Measurements from ENCODE around the gene CABP1.

CABP1 gene

DNA sequence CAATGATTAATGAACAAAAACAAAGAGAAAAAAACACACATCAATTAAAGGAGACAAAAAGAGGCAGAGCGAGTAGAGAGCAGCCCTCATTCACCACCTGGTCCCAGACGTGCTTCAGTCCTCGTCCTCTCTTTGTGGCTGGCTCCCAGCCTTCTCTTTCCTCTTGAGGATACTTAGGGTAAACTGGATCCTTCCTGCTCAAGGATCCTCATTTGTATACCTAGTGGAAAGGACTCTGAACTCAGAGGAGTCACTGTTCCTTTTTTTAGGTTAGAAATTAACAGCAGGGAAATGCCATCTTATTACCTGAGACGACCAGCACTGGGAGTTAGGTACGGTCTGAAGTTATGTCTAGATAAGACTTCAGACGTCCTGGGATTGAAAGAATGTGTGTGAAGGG lies 56.2 kb downstream of the CABP1 start:
- no peak for DNase-seq

DNA sequence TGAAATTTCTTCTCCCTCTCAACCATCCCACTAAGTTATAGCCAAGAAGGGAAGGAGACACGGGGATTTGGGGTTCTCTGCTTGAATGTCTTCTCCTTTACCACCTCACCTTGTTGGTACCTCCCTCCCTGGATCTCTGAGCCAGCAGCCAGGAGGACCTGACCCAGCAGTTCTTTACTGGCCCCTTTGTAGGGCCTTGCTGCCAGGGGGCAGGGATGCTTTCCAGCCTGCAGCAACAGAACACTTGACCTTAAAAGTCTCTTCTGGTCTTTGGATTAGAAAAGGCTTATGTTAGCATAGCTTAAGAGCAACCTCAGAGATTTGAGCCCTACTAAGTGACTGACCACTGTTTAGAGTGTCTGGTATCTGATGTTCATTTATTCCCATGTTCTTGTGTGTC lies 56.9 kb downstream of the CABP1 start:
- no peak for DNase-seq

- DNase-seq = no peak
These were observed 58.2 kb downstream of the CABP1 start for GRCh38 chr12:120698665-120699064.

DNA sequence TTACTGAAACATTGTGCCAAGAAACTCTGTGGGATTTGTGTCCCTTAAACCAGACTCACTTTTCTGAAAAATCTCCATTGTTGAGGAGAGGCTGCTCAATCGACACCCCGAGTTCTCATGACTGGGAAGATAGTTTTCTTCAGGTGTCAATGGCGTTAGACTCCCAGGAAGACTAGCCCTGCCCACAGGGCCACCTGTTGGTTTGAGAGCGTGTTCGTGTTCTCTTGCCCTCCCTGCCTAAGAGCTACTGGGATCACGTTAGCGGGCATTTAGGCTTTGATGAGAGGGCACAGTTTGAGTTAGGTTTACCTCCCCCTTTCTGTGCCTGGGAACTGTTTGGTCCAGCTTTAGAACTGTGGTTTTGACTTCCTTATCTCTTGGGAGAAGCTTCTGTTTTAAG lies 59.1 kb downstream of the CABP1 start:
- no peak for DNase-seq

DNA sequence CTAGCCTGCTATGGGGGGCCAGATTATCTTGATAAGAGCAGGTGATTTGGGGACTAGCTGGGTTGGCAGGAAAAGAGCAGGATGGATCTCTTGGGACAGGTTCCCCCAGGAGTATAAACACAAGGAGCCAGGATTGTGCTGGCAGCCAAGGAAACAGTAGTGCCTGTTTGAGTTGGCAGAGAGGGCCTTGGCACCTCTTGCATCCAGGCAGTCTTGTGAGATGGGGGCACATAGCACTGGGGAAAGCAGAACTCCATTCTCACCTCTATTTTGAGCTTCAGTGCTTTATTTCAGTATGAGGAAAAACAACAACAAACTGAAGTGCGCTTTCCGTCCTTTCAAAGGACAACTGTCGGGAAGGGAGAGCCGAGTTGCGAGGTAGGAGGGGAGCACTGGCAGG lies 60.5 kb downstream of the CABP1 start:
- no peak for DNase-seq

- DNase-seq = no peak
These were observed 62.2 kb downstream of the CABP1 start for GRCh38 chr12:120702637-120703036.

- DNase-seq = no peak
These were observed 63.0 kb downstream of the CABP1 start for GRCh38 chr12:120703311-120703942.

GRCh38 chr12:120705618-120706017 lies 65.2 kb downstream of the CABP1 start:
- DNase-seq = no peak

- no peak for DNase-seq
These were observed 65.6 kb downstream of the CABP1 start for GRCh38 chr12:120706029-120706428.

DNA sequence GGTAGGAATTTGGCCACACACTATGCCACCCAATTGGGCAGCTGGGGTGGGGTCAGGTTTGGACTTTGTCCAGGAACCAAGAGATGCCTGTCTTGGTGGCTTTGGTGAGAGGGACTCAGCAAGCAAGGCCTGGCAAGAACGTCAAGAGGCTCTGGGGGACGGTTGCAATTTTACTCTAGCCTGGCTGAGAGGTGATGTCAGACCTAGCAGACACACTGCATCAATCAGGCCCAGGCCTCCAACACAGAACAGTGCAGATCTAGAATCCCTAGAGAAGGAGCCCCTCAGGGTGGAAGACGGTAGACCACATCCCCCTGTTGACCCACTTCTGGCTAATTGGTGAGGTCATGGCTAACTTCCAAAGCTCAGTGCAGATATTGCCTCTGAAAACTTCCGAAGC lies 68.2 kb downstream of the CABP1 start:
- DNase-seq = no peak

DNA sequence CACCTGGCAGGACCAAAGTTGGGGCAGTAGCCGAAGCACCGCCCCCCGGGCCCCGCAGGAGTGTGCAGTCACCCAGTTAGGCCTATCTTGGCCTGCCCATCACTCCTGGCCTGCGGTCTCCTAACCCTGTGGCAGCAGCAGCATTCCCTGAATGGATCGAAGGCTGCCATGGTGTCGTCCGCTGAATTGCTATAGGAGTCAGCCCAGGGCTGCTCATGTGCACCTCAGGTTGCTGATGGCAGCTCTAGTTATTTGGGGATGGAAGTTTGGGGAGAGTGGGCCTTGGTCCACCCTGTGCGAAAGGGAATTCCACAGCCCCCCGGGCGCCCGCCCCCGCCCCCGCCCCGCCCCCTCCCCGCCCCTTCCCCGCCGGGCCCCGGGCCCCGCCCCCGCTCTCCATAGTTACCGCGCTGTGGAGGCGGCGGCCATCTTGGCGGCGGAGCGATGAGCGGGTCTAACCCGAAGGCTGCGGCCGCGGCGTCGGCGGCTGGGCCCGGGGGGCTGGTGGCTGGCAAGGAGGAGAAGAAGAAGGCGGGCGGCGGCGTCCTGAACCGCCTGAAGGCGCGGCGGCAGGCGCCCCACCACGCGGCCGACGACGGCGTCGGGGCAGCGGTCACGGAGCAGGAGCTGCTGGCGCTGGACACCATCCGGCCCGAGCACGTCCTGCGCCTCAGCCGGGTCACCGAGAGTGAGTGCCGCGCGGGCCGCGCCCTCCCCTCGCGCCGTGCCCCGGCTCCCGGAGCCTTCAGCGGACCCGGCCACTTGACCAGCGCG lies 69.8 kb downstream of the CABP1 start, which contains the start of gene UNC119B:
UNC119B (plus strand) TSS at position 428 of the 774 bp plus-strand sequence; CDS start at position 445, 17 bp downstream.
- peak; percentile 46 for DNase-seq

DNA sequence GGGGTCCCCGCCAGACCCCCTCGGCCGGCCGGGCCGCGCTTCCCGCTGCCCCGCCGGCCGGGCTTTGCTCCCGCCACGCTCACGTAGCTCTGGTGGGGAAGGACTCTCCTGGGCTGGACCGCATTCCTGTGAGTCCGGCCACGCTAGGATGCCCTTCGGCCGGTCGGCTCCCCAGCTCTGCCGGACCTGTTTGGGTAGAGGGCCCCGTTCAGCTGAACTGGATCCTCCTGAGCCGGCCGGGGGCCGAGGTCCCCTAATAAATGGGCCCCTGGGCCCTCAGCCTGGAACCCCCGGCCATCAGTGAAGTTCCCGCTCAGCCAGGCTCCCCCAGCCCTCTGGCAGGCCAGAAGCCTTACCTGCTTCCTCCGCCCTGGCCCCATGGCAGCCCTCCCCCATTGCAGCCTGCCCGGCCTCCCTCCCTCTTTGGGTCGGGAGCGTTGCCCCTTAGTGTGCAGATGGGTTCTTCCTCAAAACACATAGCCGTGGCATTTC lies 70.4 kb downstream of the CABP1 start:
- no peak for DNase-seq

GRCh38 chr12:120711411-120711810 lies 71.0 kb downstream of the CABP1 start:
- DNase-seq = no peak

DNA sequence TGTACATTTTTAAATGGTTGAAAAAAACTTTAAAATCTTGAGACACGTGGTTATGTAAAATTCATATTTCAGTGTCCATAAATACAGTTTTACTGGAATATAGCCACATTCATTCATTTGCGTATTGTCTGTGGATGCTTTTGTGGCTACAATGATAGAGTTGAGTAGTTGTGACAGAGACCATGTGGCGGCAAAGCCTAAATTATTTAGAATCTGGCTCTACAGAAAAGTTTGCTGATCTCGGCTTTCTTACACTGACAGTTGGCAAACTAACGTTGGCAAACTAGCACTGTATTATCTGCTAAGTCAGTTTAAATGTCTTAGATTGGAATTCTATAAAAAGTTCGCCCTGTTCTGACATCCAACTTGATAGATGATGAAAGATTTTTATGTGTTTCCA lies 72.2 kb downstream of the CABP1 start:
- no peak for DNase-seq

GRCh38 chr12:120713861-120714482 lies 73.5 kb downstream of the CABP1 start:
- peak; percentile 73 for DNase-seq
